HUES48 (cell line): ENCODE results near the gene TMEM86B.
"Not testable (repeated sequence)": the region's sequence is repeated elsewhere in the genome, so short reads cannot be mapped to it uniquely, and the experiment has no call there.

Experiments used
- H3K27ac ChIP-seq: one replicate; pipeline ENCODE4 v1.7.0; 2013; ENCODE audit warnings: low read depth, low read length, inconsistent platforms
- H3K27me3 ChIP-seq: 2 replicates; pipeline ENCODE4 v1.6.1; 2013; ENCODE audit warnings: mild to moderate bottlenecking, low read length; ENCODE audit not compliant: control insufficient read depth, insufficient read depth
- H3K36me3 ChIP-seq: 2 replicates; pipeline ENCODE4 v1.6.1; 2013; ENCODE audit warnings: low read length; ENCODE audit not compliant: control insufficient read depth, insufficient read depth
- H3K4me1 ChIP-seq: 2 replicates; pipeline ENCODE4 v1.6.1; 2013; ENCODE audit warnings: mild to moderate bottlenecking, low read length; ENCODE audit not compliant: control insufficient read depth, insufficient read depth
- H3K4me3 ChIP-seq: 2 replicates; pipeline ENCODE4 v1.5.1; 2013; ENCODE audit warnings: mild to moderate bottlenecking, low read depth, low read length
- H3K9ac ChIP-seq: 2 replicates; pipeline ENCODE4 v1.6.1; 2013; ENCODE audit warnings: mild to moderate bottlenecking, low read depth, low read length, moderate library complexity
- H3K9me3 ChIP-seq: 2 replicates; pipeline ENCODE4 v1.6.1; 2013; ENCODE audit warnings: low read length; ENCODE audit not compliant: control insufficient read depth, insufficient read depth

Gene TMEM86B

DNA sequence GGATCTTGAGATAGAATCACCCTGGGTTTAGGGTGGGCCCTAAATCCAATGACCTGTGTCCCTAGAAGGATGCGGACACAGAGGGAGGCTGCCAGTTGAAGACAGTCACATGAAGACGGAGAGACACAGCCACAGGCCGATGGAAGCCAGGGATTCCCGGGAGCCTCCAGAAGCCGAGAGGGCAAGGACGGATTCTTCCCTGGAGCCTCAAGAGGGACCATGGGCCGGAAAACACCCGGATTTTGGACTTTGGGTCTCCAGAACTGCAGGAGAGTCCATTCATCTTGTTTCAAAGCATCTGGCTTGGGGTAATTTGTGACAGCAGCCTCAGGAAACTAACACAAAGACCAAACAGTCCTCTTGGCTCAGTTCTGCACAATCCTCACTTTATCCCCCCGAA, 2.3 kb downstream of the TMEM86B start:
- no peak overlapping the region for H3K4me3 ChIP-seq

DNA sequence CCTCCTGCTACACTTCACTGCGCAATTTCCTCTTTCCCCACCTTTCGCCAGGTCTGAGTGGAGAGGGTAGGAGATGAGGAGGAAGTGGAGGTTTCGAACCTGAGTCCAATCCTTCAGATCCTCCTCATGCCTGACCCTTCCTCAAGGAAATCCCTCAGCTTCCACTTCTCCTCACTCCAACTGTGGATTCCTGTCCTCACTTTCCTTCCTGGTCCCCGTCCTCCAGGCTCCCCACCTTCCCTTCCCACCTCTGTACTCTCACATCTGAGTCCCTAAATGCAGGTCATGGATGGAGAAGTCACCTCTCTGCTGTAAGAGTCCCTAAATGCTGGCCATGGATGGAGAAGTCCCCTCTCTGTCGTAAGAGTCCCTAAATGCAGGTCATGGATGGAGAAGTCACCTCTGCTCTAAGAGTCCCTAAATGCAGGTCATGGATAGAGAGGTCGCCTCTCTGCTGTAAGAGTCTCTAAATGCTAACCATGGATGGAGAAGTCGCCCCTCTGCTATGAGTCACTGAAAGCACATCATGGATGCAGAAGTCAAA, 3.1 kb downstream of the TMEM86B start:
- Histone ChIP-seq H3K4me3 (no peak overlapping the region), H3K27ac (no peak overlapping the region), H3K9ac (no peak overlapping the region), H3K9me3 (no peaks in the 10 kb centered on the region), H3K4me1 (no peaks in the 10 kb centered on the region), H3K27me3 (no peaks in the 10 kb centered on the region), H3K36me3 (peaks cover 16% of the 10 kb centered on the region)

More for the DNA sequence above, 2.3 kb downstream of the TMEM86B start:
- Histone ChIP-seq H3K9ac (no peak overlapping the region), H3K27ac (no peak overlapping the region), H3K9me3 (no peaks in the 10 kb centered on the region), H3K27me3 (no peaks in the 10 kb centered on the region), H3K36me3 (peaks cover 22% of the 10 kb centered on the region), H3K4me1 (no peaks in the 10 kb centered on the region)

GRCh38 chr19:55224679-55225414, 3.7 kb downstream of the TMEM86B start:
- not testable (repeated sequence) for H3K4me1 ChIP-seq, H3K9me3 ChIP-seq, H3K27me3 ChIP-seq, H3K4me3 ChIP-seq, H3K27ac ChIP-seq, H3K9ac ChIP-seq
- H3K36me3 ChIP-seq: peaks cover 16% of the 10 kb centered on the region

- H3K9ac ChIP-seq: no peak overlapping the region
- H3K9me3 ChIP-seq: no peaks in the 10 kb centered on the region; the same call in 1 of the 2 replicates
- no peak overlapping the region for H3K27ac ChIP-seq
- no peaks in the 10 kb centered on the region for H3K27me3 ChIP-seq
- no peaks in the 10 kb centered on the region for H3K4me1 ChIP-seq
- H3K4me3 ChIP-seq: no peak overlapping the region
- H3K36me3 ChIP-seq: peaks cover 16% of the 10 kb centered on the region
Measured at GRCh38 chr19:55224038-55224665, 4.4 kb downstream of the TMEM86B start.

DNA sequence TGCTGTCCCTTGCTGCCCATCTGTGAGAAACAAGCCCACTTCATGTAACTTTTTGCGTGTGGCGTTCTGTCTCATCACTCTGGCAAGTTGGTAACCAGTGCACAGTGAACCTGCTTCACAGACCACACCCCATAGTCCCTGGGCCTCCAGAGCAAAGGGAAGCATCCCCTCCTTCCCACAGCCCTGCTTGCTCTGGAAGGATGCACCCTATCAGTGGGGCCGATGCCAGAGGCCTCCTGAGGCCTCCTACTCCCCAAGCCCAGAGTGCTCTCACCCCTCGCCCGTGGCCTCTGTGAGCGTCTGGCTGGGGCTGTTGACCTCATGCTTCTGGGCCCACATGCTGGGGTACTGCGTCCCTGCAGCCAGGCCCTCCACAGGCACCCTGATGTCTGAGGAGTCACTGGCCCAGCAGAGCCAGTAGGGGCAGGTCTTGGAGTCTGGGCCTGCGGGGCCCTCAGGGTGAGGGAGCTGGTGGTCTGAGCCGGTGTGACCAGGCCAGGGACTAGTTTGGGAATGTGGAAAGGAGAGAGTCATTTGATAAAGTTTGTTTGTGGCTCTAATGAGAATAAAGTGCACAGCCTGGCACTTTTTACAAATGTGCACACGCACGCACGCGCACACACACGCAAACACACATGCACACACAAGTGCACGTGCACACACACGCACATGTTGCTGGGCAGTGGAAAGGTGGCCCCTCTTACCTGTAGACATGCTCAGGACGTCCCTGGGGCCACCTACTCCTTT, 5.1 kb downstream of the TMEM86B start:
- Histone ChIP-seq H3K36me3 (peaks cover 16% of the 10 kb centered on the region), H3K9ac (no peak overlapping the region), H3K27ac (no peak overlapping the region), H3K9me3 (no peaks in the 10 kb centered on the region; the same call in 1 of the 2 replicates), H3K27me3 (no peaks in the 10 kb centered on the region), H3K4me3 (no peak overlapping the region), H3K4me1 (no peaks in the 10 kb centered on the region)

GRCh38 chr19:55220525-55220924, 8.0 kb downstream of the TMEM86B start:
- Histone ChIP-seq H3K9ac (no peak overlapping the region), H3K27ac (no peak overlapping the region), H3K4me3 (no peak overlapping the region), H3K4me1 (no peaks in the 10 kb centered on the region), H3K36me3 (no peaks in the 10 kb centered on the region), H3K9me3 (no peaks in the 10 kb centered on the region; the same call in 1 of the 2 replicates), H3K27me3 (no peaks in the 10 kb centered on the region)

DNA sequence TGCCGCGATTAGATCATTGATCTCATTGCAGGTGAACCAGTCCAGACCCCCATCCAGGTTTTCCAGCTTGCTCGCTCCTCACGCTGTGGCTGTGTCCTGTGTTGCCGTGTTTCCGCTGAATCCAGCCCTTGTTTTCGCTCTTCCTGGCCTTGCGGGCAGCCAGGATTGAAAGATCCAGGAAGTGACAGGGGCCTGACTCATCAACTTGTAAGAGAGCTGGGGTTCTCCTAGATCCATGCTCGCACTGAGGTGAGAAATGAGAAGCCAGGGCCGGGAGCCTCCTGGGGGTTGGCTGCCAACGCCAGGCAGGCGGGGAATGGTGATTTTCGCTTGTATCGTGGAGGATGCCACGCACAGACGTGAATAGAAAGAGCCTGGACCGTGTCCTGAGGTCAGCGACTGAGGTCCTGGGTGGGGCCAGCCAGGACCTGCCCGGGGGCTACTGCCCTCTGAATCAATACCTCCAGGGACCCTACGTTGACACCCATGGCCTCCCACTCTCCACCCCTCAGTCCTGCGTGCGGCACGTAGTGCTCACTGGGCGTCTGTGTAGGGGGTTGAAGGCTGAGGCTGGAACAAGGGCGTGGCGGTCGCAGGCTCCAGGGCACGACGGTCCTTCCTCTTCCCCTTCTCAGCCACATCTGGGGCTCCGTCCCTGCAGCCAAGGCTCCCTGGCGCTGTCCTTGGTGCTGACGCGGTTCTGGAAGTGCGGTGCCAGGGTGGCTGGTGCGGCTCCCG, 11.9 kb downstream of the TMEM86B start:
- Histone ChIP-seq H3K27ac (peak overlapping the region; percentile 91), H3K27me3 (no peaks in the 10 kb centered on the region), H3K36me3 (no peaks in the 10 kb centered on the region), H3K4me3 (peak overlapping the region; percentile 76), H3K9me3 (peaks cover 5% of the 10 kb centered on the region), H3K4me1 (no peaks in the 10 kb centered on the region), H3K9ac (peak overlapping the region; percentile 43)

DNA sequence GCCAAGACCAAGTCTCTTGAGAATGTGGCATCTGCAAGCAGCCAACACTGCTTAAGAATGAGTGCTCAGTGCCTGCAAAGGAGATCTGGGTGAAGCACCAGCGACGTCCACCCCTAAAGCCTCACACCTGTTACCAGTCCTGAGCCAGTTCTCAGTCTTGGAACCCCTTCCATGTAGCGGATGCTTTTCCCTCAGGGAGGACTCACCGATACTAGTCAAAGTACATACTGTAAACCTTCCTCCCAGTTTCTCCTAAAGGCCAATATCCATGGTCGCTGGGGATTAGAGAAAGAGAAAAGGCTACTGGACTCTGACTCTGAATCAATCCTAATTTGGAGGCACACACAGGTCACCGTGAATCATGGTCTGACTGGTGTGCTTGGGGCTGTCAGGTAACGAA, 15.0 kb downstream of the TMEM86B start:
- Histone ChIP-seq H3K4me3 (no peak overlapping the region), H3K27ac (no peak overlapping the region), H3K36me3 (no peaks in the 10 kb centered on the region), H3K4me1 (no peaks in the 10 kb centered on the region), H3K9ac (no peak overlapping the region), H3K9me3 (peaks cover 5% of the 10 kb centered on the region), H3K27me3 (no peaks in the 10 kb centered on the region)

- Histone ChIP-seq H3K4me3 (no peak overlapping the region), H3K4me1 (no peaks in the 10 kb centered on the region), H3K9me3 (peaks cover 5% of the 10 kb centered on the region), H3K36me3 (no peaks in the 10 kb centered on the region), H3K9ac (no peak overlapping the region), H3K27me3 (no peaks in the 10 kb centered on the region), H3K27ac (no peak overlapping the region)
Measured at GRCh38 chr19:55212447-55212846, 16.1 kb downstream of the TMEM86B start.

GRCh38 chr19:55209693-55210472, 18.7 kb downstream of the TMEM86B start:
- Histone ChIP-seq H3K27ac (peak overlapping the region; percentile 8), H3K9me3 (peaks cover 5% of the 10 kb centered on the region), H3K4me3 (no peak overlapping the region), H3K9ac (no peak overlapping the region), H3K27me3 (no peaks in the 10 kb centered on the region), H3K4me1 (0 out of 2 replicates have a peak, but pooled peaks cover 5% of the 10 kb centered on the region), H3K36me3 (no peaks in the 10 kb centered on the region)
